WI38 (cell line): Measurements from ENCODE around the gene MYO9A.
"Not testable (repeated sequence)": the region's sequence is repeated elsewhere in the genome, so short reads cannot be mapped to it uniquely, and the experiment has no call there.

Experiments
- H3K4me3 ChIP-seq: 2 replicates; pipeline ENCODE4 v1.5.1; 2011; ENCODE audit warnings: low read depth, mild to moderate bottlenecking, control low read depth, low read length
- CTCF ChIP-seq: IDR thresholded peaks from 2 replicates; pipeline ENCODE4 v1.5.1; 2012; ENCODE audit warnings: low read depth, mild to moderate bottlenecking, control low read depth, low read length

MYO9A gene

GRCh38 chr15:72105111-72105510 lies 12.8 kb downstream of the MYO9A start:
- no peak for TF ChIP-seq CTCF
- H3K4me3 ChIP-seq, result no peak overlapping the region

- not testable (repeated sequence) for H3K4me3 ChIP-seq
Measured at GRCh38 chr15:72100551-72100950, 17.4 kb downstream of the MYO9A start.

GRCh38 chr15:72099155-72099554 lies 18.8 kb downstream of the MYO9A start:
- H3K4me3 ChIP-seq, result no peak overlapping the region
- no peak for TF ChIP-seq CTCF

DNA sequence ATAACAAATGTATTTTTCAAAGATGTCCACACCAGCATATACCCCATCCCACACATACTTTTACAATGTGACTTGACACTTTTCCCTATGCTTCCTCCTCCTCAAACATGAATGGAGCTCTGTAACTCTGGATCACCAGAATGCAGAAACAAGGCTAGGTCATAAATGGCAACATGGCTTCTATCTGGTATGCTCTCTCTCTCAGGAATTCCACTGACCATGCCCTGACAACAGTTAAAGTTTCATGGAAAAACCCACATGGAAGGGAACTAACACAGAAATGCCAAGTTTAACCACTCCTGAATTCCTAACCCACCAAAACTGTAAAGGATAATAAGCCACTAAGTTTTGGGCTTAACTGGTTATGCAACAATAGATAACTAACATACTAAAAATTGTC lies 19.9 kb downstream of the MYO9A start:
- no peak for TF ChIP-seq CTCF

DNA sequence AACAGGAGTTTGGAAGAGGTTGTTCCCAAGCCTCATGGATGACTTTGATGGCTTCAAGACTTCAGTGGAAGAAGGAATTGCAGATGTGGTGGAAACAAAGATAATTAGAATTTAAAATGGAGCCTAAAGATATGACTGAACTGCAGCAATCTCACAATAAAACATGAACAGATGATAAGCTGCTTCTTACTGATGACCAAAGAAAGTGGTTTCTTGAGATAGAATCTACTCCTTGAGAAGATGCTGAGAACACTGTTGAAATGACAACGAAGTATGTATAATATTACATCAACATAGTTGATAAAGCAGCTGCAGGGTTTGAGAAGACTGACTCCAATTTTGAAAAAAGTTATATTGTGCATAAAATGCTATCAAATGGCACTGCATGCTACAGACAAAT lies 21.2 kb downstream of the MYO9A start:
- TF ChIP-seq CTCF, result no peak
- no peak overlapping the region for H3K4me3 ChIP-seq

More for the DNA sequence above, 19.9 kb downstream of the MYO9A start:
- no peak overlapping the region for H3K4me3 ChIP-seq

GRCh38 chr15:72092691-72093090 lies 25.3 kb downstream of the MYO9A start:
- TF ChIP-seq CTCF, result no peak
- H3K4me3 ChIP-seq, result no peak overlapping the region

DNA sequence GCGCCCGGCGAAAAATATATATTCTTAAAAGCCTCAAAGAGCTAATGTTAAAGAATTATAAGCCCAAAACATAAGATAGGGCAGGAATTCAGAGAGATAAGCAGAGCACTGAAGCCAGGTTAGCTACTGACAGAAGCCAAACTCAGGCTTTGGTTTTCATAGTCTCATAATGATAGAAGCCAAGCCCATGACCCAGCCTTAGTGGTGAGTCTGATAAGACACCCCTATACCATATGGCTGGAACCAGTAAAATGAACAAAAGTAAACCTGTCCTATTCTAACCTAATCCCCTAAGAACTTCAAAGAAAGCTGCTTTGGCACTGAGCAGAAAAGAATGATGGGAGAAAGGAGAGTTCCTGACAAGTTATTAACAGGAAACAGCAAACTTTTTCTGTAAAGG lies 25.9 kb downstream of the MYO9A start:
- no peak for TF ChIP-seq CTCF
- no peak overlapping the region for H3K4me3 ChIP-seq

GRCh38 chr15:72086920-72087648 lies 30.9 kb downstream of the MYO9A start:
- TF ChIP-seq CTCF, result no peak
- H3K4me3 ChIP-seq, result no peak overlapping the region
